Small intestine (tissue), 7 donors: Measurements from ENCODE around the gene CMTM5. TPM values are rescaled to one million over a fixed set of nuclear protein-coding genes. Genes with fewer than 3 reads are reported as not detected.
"Not testable (repeated sequence)": the region's sequence is repeated elsewhere in the genome, so short reads cannot be mapped to it uniquely, and the experiment has no call there.

ENCODE experiments used
- DNase-seq, 2 donors: peaks; one replicate each; pipeline versions ENCODE4 v3.0.0 to v3.0.0-alpha.2; 2013
- FAIRE-seq: peaks from 2 replicates; lab custom pipeline; 2012; peaks lifted over from hg19 to GRCh38; lab: Jason Lieb, UNC
- H3K27ac ChIP-seq, 3 donors: one replicate each; pipeline ENCODE4 v1.5.1; 2013; ENCODE audit warnings: low read length in 2 of 3, mild to moderate bottlenecking in 2 of 3, control low read depth in 1 of 3, inconsistent platforms in 1 of 3, low read depth in 1 of 3, moderate library complexity in 1 of 3
- H3K27me3 ChIP-seq, 3 donors: one replicate each; pipeline ENCODE4 v1.6.1; 2013; ENCODE audit warnings: low read length in 3 of 3, inconsistent platforms in 1 of 3; ENCODE audit not compliant: control insufficient read depth in 3 of 3, insufficient read depth in 3 of 3
- H3K36me3 ChIP-seq, 3 donors: one replicate each; pipeline ENCODE4 v1.6.1; 2013; ENCODE audit warnings: low read length in 3 of 3, inconsistent platforms in 1 of 3, low read depth in 1 of 3, mild to moderate bottlenecking in 1 of 3, moderate library complexity in 1 of 3; ENCODE audit not compliant: control insufficient read depth in 3 of 3, insufficient read depth in 2 of 3
- H3K4me1 ChIP-seq, 3 donors: one replicate each; pipeline ENCODE4 v1.6.1; 2013; ENCODE audit warnings: low read length in 2 of 3, inconsistent platforms in 1 of 3, low read depth in 1 of 3, mild to moderate bottlenecking in 1 of 3, moderate library complexity in 1 of 3; ENCODE audit not compliant: control insufficient read depth in 3 of 3, insufficient read depth in 2 of 3
- H3K4me3 ChIP-seq, 3 donors: one replicate each; pipeline ENCODE4 v1.5.1; 2013; ENCODE audit warnings: low read length in 3 of 3, control low read depth in 1 of 3, inconsistent platforms in 1 of 3, low read depth in 1 of 3, mild to moderate bottlenecking in 1 of 3, moderate library complexity in 1 of 3
- H3K9me3 ChIP-seq, 2 donors: one replicate each; pipeline ENCODE4 v1.6.1; 2013; ENCODE audit warnings: low read depth in 1 of 2, low read length in 1 of 2; ENCODE audit not compliant: control insufficient read depth in 2 of 2, insufficient read depth in 1 of 2
- WGBS, 3 donors: extraction: QIAGEN DNeasy Blood & Tissue Kit; methylation state at CpG; one replicate each; pipeline ENCODE4 v1.1.7; 2013; 5-methylcytosine and 5-hydroxymethylcytosine counted together
- polyA plus RNA-seq, 4 donors: library from polyadenylated mRNA; stranded (reverse) in 3 of 4; unstranded in 1 of 4; fragments of 200-250 nt in 3 of 4; fragments of 120-200 nt in 1 of 4; gene quantifications; one replicate each; pipeline versions ENCODE4 v1.2.1 to v1.2.3, GENCODE V29; 2013
- donor health status: healthy with polysubstance abuse.
- donor health status: control.
- donor health status: control.
- donor health status: Bipolar disorder and iron deficiency.
- donor health status: healthy.

The CMTM5 gene
- polyA plus RNA-seq, 4 donors: 0.61 to 0.97 TPM; not detected in 2

- Histone ChIP-seq H3K9me3 (no peaks in the 10 kb centered on the region), H3K4me3 (no peak overlapping the region), H3K27me3 (peaks cover 0 to 4% (median 0%) of the 10 kb centered on the region in 3 donors), H3K27ac (no peak overlapping the region), H3K4me1 (peaks cover 0 to 5% (median 3%) of the 10 kb centered on the region in 3 donors), H3K36me3 (no peaks in the 10 kb centered on the region)
- DNase-seq (no peak), FAIRE-seq (no peak)
- 91 to 92% (median 92%) methylated on average over 28 to 29 of the region's 29 CpGs for WGBS, 3 donors
These were observed 7.7 kb downstream of the CMTM5 start for GRCh38 chr14:23384364-23385080.

GRCh38 chr14:23385244-23385641, 8.4 kb downstream of the CMTM5 start:
- H3K36me3 ChIP-seq: no peaks in the 10 kb centered on the region
- DNase-seq (no peak), FAIRE-seq (no peak)
- H3K4me1 ChIP-seq: peaks cover 0 to 5% (median 1%) of the 10 kb centered on the region in 3 donors
- no peak overlapping the region for H3K27ac ChIP-seq
- no peak overlapping the region for H3K4me3 ChIP-seq
- peaks cover 0 to 4% (median 0%) of the 10 kb centered on the region in 3 donors for H3K27me3 ChIP-seq
- H3K9me3 ChIP-seq: no peaks in the 10 kb centered on the region
- 76 to 88% (median 80%) methylated on average over 2 of the region's 2 CpGs for WGBS, 3 donors

GRCh38 chr14:23385642-23386265, 8.9 kb downstream of the CMTM5 start:
- FAIRE-seq (no peak), DNase-seq (no peak)
- Histone ChIP-seq H3K9me3 (no peaks in the 10 kb centered on the region), H3K27ac (no peak overlapping the region), H3K4me3 (no peak overlapping the region), H3K4me1 (peaks cover 0 to 4% (median 0%) of the 10 kb centered on the region in 3 donors), H3K36me3 (no peaks in the 10 kb centered on the region), H3K27me3 (peaks cover 0 to 4% (median 0%) of the 10 kb centered on the region in 3 donors)
- 85 to 86% (median 85%) methylated on average over 17 to 18 of the region's 18 CpGs for WGBS, 3 donors

- not testable (repeated sequence) for FAIRE-seq, H3K9me3 ChIP-seq
- WGBS, 3 donors: 76 to 86% (median 81%) methylated on average over 16 to 17 of the region's 17 CpGs
These were observed 9.4 kb downstream of the CMTM5 start for GRCh38 chr14:23386266-23386657.

GRCh38 chr14:23386999-23387398, 10.2 kb downstream of the CMTM5 start:
- Histone ChIP-seq H3K4me3 (no peak overlapping the region), H3K4me1 (no peaks in the 10 kb centered on the region), H3K36me3 (no peaks in the 10 kb centered on the region), H3K27ac (no peak overlapping the region), H3K27me3 (peaks cover 0 to 4% (median 0%) of the 10 kb centered on the region in 3 donors), H3K9me3 (no peaks in the 10 kb centered on the region)
- 86 to 100% (median 89%) methylated on average over 1 of the region's 1 CpG for WGBS, 3 donors
- DNase-seq (no peak), FAIRE-seq (no peak)

More at GRCh38 chr14:23386266-23386657, 9.4 kb downstream of the CMTM5 start:
- H3K36me3 ChIP-seq, H3K4me3 ChIP-seq, H3K4me1 ChIP-seq, H3K27ac ChIP-seq, H3K27me3 ChIP-seq, DNase-seq: not testable (repeated sequence)

GRCh38 chr14:23387916-23388882, 11.4 kb downstream of the CMTM5 start:
- H3K27me3 ChIP-seq: peaks cover 0 to 5% (median 0%) of the 10 kb centered on the region in 3 donors
- no peak overlapping the region for H3K4me3 ChIP-seq
- FAIRE-seq (no peak), DNase-seq (no peak)
- H3K4me1 ChIP-seq: no peaks in the 10 kb centered on the region
- H3K36me3 ChIP-seq: no peaks in the 10 kb centered on the region
- no peaks in the 10 kb centered on the region for H3K9me3 ChIP-seq
- WGBS, 3 donors: 79 to 80% (median 80%) methylated on average over 26 of the region's 26 CpGs
- no peak overlapping the region for H3K27ac ChIP-seq

GRCh38 chr14:23388996-23389395, 12.2 kb downstream of the CMTM5 start:
- Histone ChIP-seq H3K4me1 (no peaks in the 10 kb centered on the region), H3K4me3 (no peak overlapping the region), H3K27me3 (peaks cover 0 to 7% (median 0%) of the 10 kb centered on the region in 3 donors), H3K36me3 (no peaks in the 10 kb centered on the region), H3K9me3 (no peaks in the 10 kb centered on the region), H3K27ac (no peak overlapping the region)
- FAIRE-seq (no peak), DNase-seq (no peak)
- 88 to 94% (median 90%) methylated on average over 8 of the region's 8 CpGs for WGBS, 3 donors

- FAIRE-seq (no peak), DNase-seq (no peak)
- H3K9me3 ChIP-seq: no peaks in the 10 kb centered on the region
- peaks cover 0 to 7% (median 0%) of the 10 kb centered on the region in 3 donors for H3K27me3 ChIP-seq
- H3K36me3 ChIP-seq: no peaks in the 10 kb centered on the region
- H3K4me1 ChIP-seq: no peaks in the 10 kb centered on the region
- H3K4me3 ChIP-seq: no peak overlapping the region
- WGBS, 3 donors: 73 to 84% (median 76%) methylated on average over 12 of the region's 12 CpGs
- H3K27ac ChIP-seq: no peak overlapping the region
These were observed 12.6 kb downstream of the CMTM5 start for GRCh38 chr14:23389396-23389795.
